Measurements from ENCODE around the gene DDX17.

DDX17 gene

GRCh38 chr22:38436629-38437395 lies 69.3 kb downstream of the DDX17 start:
- Mint-ChIP-seq H3K9me3 (no peaks in the 10 kb centered on the region), H3K36me3 (no peaks in the 10 kb centered on the region), H3K4me1 (no peaks in the 10 kb centered on the region), H3K4me3 (no peak overlapping the region), H3K27me3 (peaks cover 62% of the 10 kb centered on the region), H3K27ac (no peak overlapping the region)
- ATAC-seq = no peak

GRCh38 chr22:38435965-38436364 lies 70.1 kb downstream of the DDX17 start:
- Mint-ChIP-seq H3K27me3 (peaks cover 54% of the 10 kb centered on the region), H3K4me3 (no peak overlapping the region), H3K4me1 (no peaks in the 10 kb centered on the region), H3K36me3 (no peaks in the 10 kb centered on the region), H3K27ac (no peak overlapping the region), H3K9me3 (no peaks in the 10 kb centered on the region)
- ATAC-seq = no peak

- no peak overlapping the region for H3K4me3 Mint-ChIP-seq
- no peak overlapping the region for H3K27ac Mint-ChIP-seq
- H3K36me3 Mint-ChIP-seq = no peaks in the 10 kb centered on the region
- no peaks in the 10 kb centered on the region for H3K9me3 Mint-ChIP-seq
- ATAC-seq = no peak
- no peaks in the 10 kb centered on the region for H3K4me1 Mint-ChIP-seq
- H3K27me3 Mint-ChIP-seq = peaks cover 44% of the 10 kb centered on the region
These were observed 71.1 kb downstream of the DDX17 start for GRCh38 chr22:38435010-38435409.

GRCh38 chr22:38433871-38434270 lies 72.2 kb downstream of the DDX17 start:
- Mint-ChIP-seq H3K9me3 (no peaks in the 10 kb centered on the region), H3K27ac (no peak overlapping the region), H3K4me3 (no peak overlapping the region), H3K36me3 (no peaks in the 10 kb centered on the region), H3K4me1 (no peaks in the 10 kb centered on the region), H3K27me3 (peaks cover 39% of the 10 kb centered on the region)
- ATAC-seq = no peak
